IMR-90 (cell line): ENCODE measurements around the gene SDC3. TPM values are rescaled to one million over a fixed set of nuclear protein-coding genes. Genes with fewer than 3 reads are reported as not detected.

ENCODE experiments used
- ATAC-seq: fragments of 200-7000 bp; cut with Tn5 transposase; 2 replicates; pipeline ENCODE4 v1.9.1; 2020; ENCODE audit warnings: low read depth, mild to moderate bottlenecking, moderate library complexity
- BruUV-seq: library from RNA; stranded (reverse); fragments of 400-500 nt; replicated peaks from 2 replicates; lab custom pipeline; 2021; lab: Mats Ljungman, UMichigan
- CTCF ChIA-PET: fragments of 300-600 bp; formaldehyde crosslinking; extraction: SDS; loops from one replicate; lab custom pipeline; 2021; ENCODE audit warnings: antibody characterized with exemption; lab: Yijun Ruan, JAX
- POLR2A ChIA-PET: fragments of 300-600 bp; sonication (Branson Sonifier 250); formaldehyde crosslinking; loops from one replicate; lab custom pipeline; 2022; ENCODE audit warnings: antibody characterized with exemption; ENCODE audit not compliant: unreplicated experiment; lab: Charles Lee
- DNase-seq: peaks from one replicate; pipeline ENCODE4 v3.0.0; 2013
- H2AFZ ChIP-seq: replicated peaks from 2 replicates; pipeline ENCODE3; 2013; ENCODE audit warnings: low read length, mild to moderate bottlenecking; ENCODE audit not compliant: poor library complexity
- H2AK5ac ChIP-seq: 2 replicates; pipeline ENCODE4 v1.6.1; 2013; ENCODE audit warnings: low read depth, low read length, inconsistent platforms
- H2AK9ac ChIP-seq: replicated peaks from 2 replicates; pipeline ENCODE3; 2013; ENCODE audit warnings: mild to moderate bottlenecking, low read depth, low read length, moderate library complexity; ENCODE audit not compliant: poor library complexity
- H2BK120ac ChIP-seq: 2 replicates; pipeline ENCODE4 v1.6.1; 2013; ENCODE audit warnings: low read depth, low read length, inconsistent platforms
- H2BK15ac ChIP-seq: 3 replicates; pipeline ENCODE4 v1.6.1; 2013; ENCODE audit warnings: low read depth, low read length, inconsistent platforms
- H2BK20ac ChIP-seq: 2 replicates; pipeline ENCODE4 v1.6.1; 2013; ENCODE audit warnings: low read depth, mild to moderate bottlenecking, inconsistent platforms, low read length, moderate library complexity
- H2BK5ac ChIP-seq: 2 replicates; pipeline ENCODE4 v1.6.1; 2013; ENCODE audit warnings: mild to moderate bottlenecking, low read depth, low read length, inconsistent platforms; ENCODE audit not compliant: poor library complexity, severe bottlenecking
- H3K14ac ChIP-seq: replicated peaks from 2 replicates; pipeline ENCODE4 v1.6.1; 2013; ENCODE audit warnings: low read depth, low read length, inconsistent platforms
- H3K18ac ChIP-seq: 2 replicates; pipeline ENCODE4 v1.6.1; 2013; ENCODE audit warnings: low read depth, low read length, control low read depth
- H3K23ac ChIP-seq: 2 replicates; pipeline ENCODE4 v1.6.1; 2013; ENCODE audit warnings: low read depth, low read length, inconsistent platforms
- H3K27ac ChIP-seq: 2 replicates; pipeline ENCODE4 v1.5.1; 2013; ENCODE audit warnings: mild to moderate bottlenecking, control low read depth, low read length; ENCODE audit not compliant: insufficient read depth
- H3K27me3 ChIP-seq: 2 replicates; pipeline ENCODE4 v1.6.1; 2013; ENCODE audit warnings: low read length; ENCODE audit not compliant: control insufficient read depth, insufficient read depth
- H3K36me3 ChIP-seq: 2 replicates; pipeline ENCODE4 v1.6.1; 2013; ENCODE audit warnings: low read length, mixed read lengths; ENCODE audit not compliant: control insufficient read depth, insufficient read depth
- H3K4ac ChIP-seq: 2 replicates; pipeline ENCODE4 v1.6.1; 2013; ENCODE audit warnings: low read depth, low read length, inconsistent platforms
- H3K4me1 ChIP-seq: 2 replicates; pipeline ENCODE4 v1.6.1; 2013; ENCODE audit warnings: low read length, mixed read lengths; ENCODE audit not compliant: control insufficient read depth, insufficient read depth
- H3K4me2 ChIP-seq: 2 replicates; pipeline ENCODE4 v1.6.1; 2013; ENCODE audit warnings: low read depth, mild to moderate bottlenecking, control low read depth, low read length, moderate library complexity
- H3K4me3 ChIP-seq: 2 replicates; pipeline ENCODE4 v1.5.1; 2013; ENCODE audit warnings: low read depth, mild to moderate bottlenecking, control low read depth, low read length, moderate library complexity; ENCODE audit not compliant: insufficient read depth
- H3K56ac ChIP-seq: 2 replicates; pipeline ENCODE4 v1.6.1; 2013; ENCODE audit warnings: low read length, inconsistent platforms; ENCODE audit not compliant: insufficient read depth; ENCODE audit errors: extremely low read depth
- H3K79me1 ChIP-seq, 2 experiments: 2 replicates each; pipeline ENCODE4 v1.6.1; 2013; ENCODE audit warnings: low read length in 2 of 2, inconsistent platforms in 1 of 2, low read depth in 1 of 2
- H3K9ac ChIP-seq: 2 replicates; pipeline ENCODE4 v1.6.1; 2013; ENCODE audit warnings: low read depth, low read length, control low read depth
- H3K9me1 ChIP-seq: 2 replicates; pipeline ENCODE4 v1.6.1; 2013; ENCODE audit warnings: low read length, inconsistent platforms; ENCODE audit not compliant: insufficient read depth
- H3K9me3 ChIP-seq: 2 replicates; pipeline ENCODE4 v1.6.1; 2013; ENCODE audit warnings: low read length; ENCODE audit not compliant: control insufficient read depth, insufficient read depth
- H4K20me1 ChIP-seq: 2 replicates; pipeline ENCODE4 v1.6.1; 2013; ENCODE audit warnings: low read length, inconsistent platforms; ENCODE audit not compliant: insufficient read depth
- H4K5ac ChIP-seq: 2 replicates; pipeline ENCODE4 v1.6.1; 2013; ENCODE audit warnings: mild to moderate bottlenecking, low read depth, low read length, control low read depth
- H4K8ac ChIP-seq, 2 experiments: 2 replicates each; pipeline ENCODE4 v1.6.1; 2013; ENCODE audit warnings: low read depth in 2 of 2, low read length in 2 of 2, control low read depth in 1 of 2, inconsistent platforms in 1 of 2
- H4K91ac ChIP-seq: 2 replicates; pipeline ENCODE4 v1.6.1; 2013; ENCODE audit warnings: low read depth, low read length, inconsistent platforms; ENCODE audit not compliant: insufficient read depth
- CEBPB ChIP-seq: IDR thresholded peaks from 2 replicates; pipeline ENCODE4 v1.6.1; 2012; ENCODE audit warnings: low read depth, low read length, improper control_type of control experiment
- NFE2L2 ChIP-seq: fragments of 150-350 bp; IDR thresholded peaks from 2 replicates; pipeline ENCODE4 v1.6.1; 2016; ENCODE audit warnings: low read depth, mild to moderate bottlenecking, low read length
- RFX5 ChIP-seq: IDR thresholded peaks from 2 replicates; pipeline ENCODE4 v1.8.0; 2012; ENCODE audit warnings: low read depth, mild to moderate bottlenecking, low read length, moderate library complexity
- SMC3 ChIP-seq: fragments of 150-350 bp; IDR thresholded peaks from 2 replicates; pipeline ENCODE4 v1.6.1; 2016; ENCODE audit warnings: low read depth, mild to moderate bottlenecking, antibody characterized with exemption, low read length, moderate library complexity
- WGBS, 2 experiments: methylation state at CpG; one replicate each; pipeline versions ENCODE4 v1.1.5 to v1.1.7; 2013; ENCODE audit warnings: missing lambda C conversion rate in 2 of 2; ENCODE audit not compliant: insufficient read length in 1 of 2; ENCODE audit errors: extremely low coverage in 2 of 2; 5-methylcytosine and 5-hydroxymethylcytosine counted together
- dilution Hi-C: fragments of 300-500 bp; cut with HindIII; formaldehyde crosslinking; loops from one replicate; pipeline ENCODE4 v1.14.3; 2018; ENCODE audit warnings: low sequenced_read_pairs; ENCODE audit not compliant: unreplicated experiment
- in situ Hi-C: fragments of 300-500 bp; cut with MboI; formaldehyde crosslinking; loops from 3 replicates; pipeline ENCODE4 v1.14.3; 2019; ENCODE audit warnings: low sequenced_read_pairs, inconsistent platforms, mixed read lengths
- intact Hi-C: fragments of 100-400 bp; cut with micrococcal nuclease; formaldehyde crosslinking; loops from 2 replicates; pipeline ENCODE4 v1.10.0; 2022
- polyA plus RNA-seq, 3 experiments: library from polyadenylated mRNA; depleted of rRNA; stranded (reverse); fragments of >200 nt; gene quantifications; 2 replicates each; pipeline ENCODE4 v1.2.3, GENCODE V29; 2012; ENCODE audit warnings: low replicate concordance in 1 of 3
- total RNA-seq: library from RNA; depleted of rRNA; stranded (reverse); fragments of >200 nt; gene quantifications from 2 replicates; pipeline ENCODE4 v1.2.3, GENCODE V29; 2012
- TF ChIP-seq, protein P1 (sequence below): fragments of 150-350 bp; IDR thresholded peaks from 2 replicates; pipeline ENCODE4 v1.6.1; 2017; ENCODE audit warnings: mild to moderate bottlenecking, antibody characterized with exemption, low read length, low read depth
- TF ChIP-seq, protein P2 (sequence below): fragments of 150-350 bp; IDR thresholded peaks from 2 replicates; pipeline ENCODE4 v1.6.1; 2016; ENCODE audit warnings: low read depth, mild to moderate bottlenecking, low read length, moderate library complexity, borderline replicate concordance

SDC3 gene
- total and polyA plus RNA-seq, 2 of the 4 experiments (the other 2 are of a cell fraction) = 13.1 to 71.5 TPM

DNA sequence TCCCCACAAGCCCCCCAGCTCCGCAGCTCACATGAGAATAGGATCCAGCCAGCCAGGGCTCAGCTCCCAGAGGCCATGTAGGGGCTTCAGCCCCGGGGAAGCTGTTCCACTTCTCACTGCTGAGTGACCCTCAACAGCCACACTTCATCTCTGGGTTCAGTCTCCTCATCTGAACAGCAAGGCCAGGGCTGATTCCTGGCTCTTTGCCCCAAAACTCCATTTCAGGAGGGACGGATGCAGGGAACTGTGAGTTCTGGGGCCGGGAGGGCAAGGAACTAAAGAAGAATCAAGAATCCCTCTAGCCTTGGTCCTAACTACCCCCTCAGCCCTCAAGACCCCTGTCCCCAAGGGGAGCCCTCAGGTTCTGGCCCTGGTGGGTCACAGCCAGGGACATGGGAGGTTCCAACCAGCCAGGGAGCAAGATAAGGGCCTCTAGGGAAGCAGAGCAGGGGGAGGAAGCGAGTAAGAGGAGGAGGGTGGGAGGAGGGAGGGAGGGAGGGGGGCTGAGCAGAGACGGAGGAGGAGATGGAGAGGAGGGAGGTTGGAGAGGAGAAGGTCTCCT, 13.1 kb downstream of the SDC3 start:
- Histone ChIP-seq H3K23ac (no peak overlapping the region), H3K9me3 (no peaks in the 10 kb centered on the region), H4K8ac (peak overlapping the region in 1 of 2 experiments; percentile 56; a peak in 1 of 4 replicates), H3K36me3 (0 out of 2 replicates have a peak, but pooled peaks cover 2% of the 10 kb centered on the region), H3K9ac (no peak overlapping the region), H3K27ac (peak overlapping the region; percentile 50; the same call in 1 of the 2 replicates), H3K4me2 (no peak overlapping the region; the same call in 1 of the 2 replicates), H2BK5ac (no peak overlapping the region), H3K4ac (peak overlapping the region; percentile 20; the same call in 1 of the 2 replicates), H4K91ac (peak overlapping the region; percentile 30; the same call in 1 of the 2 replicates), H3K79me1 (peaks cover 46 to 94% of the 10 kb centered on the region in 2 experiments), H2BK20ac (no peak overlapping the region), H2BK15ac (no peak overlapping the region; the same call in 2 of the 3 replicates), H2BK120ac (peak overlapping the region; percentile 56; the same call in 1 of the 2 replicates), H2AK5ac (0 out of 2 replicates have a peak overlapping the region, but pooled peaks have one; percentile 36), H3K18ac (no peak overlapping the region; the same call in 1 of the 2 replicates), H2AK9ac (peak overlapping the region; percentile 88), H3K4me3 (no peak overlapping the region), H4K5ac (peak overlapping the region; percentile 26; the same call in 1 of the 2 replicates), H4K20me1 (peaks cover 90% of the 10 kb centered on the region), H3K56ac (no peak overlapping the region), H3K14ac (no peak overlapping the region), H3K4me1 (peaks cover 34% of the 10 kb centered on the region), H3K9me1 (peaks cover 38% of the 10 kb centered on the region), H2AFZ (no peak overlapping the region), H3K27me3 (no peaks in the 10 kb centered on the region)
- intact Hi-C loops = no loop called here
- POLR2A ChIA-PET = interaction anchor here (0.5 kb wide), 1 partner anchor 12 kb away, joined by 3 read pairs; no protein-coding TSS in a partner anchor
- no peak for TF ChIP-seq SMC3
- TF ChIP-seq, protein P1, sequence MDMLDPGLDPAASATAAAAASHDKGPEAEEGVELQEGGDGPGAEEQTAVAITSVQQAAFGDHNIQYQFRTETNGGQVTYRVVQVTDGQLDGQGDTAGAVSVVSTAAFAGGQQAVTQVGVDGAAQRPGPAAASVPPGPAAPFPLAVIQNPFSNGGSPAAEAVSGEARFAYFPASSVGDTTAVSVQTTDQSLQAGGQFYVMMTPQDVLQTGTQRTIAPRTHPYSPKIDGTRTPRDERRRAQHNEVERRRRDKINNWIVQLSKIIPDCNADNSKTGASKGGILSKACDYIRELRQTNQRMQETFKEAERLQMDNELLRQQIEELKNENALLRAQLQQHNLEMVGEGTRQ = no peak
- TF ChIP-seq RFX5 = no peak
- TF ChIP-seq, protein P2, sequence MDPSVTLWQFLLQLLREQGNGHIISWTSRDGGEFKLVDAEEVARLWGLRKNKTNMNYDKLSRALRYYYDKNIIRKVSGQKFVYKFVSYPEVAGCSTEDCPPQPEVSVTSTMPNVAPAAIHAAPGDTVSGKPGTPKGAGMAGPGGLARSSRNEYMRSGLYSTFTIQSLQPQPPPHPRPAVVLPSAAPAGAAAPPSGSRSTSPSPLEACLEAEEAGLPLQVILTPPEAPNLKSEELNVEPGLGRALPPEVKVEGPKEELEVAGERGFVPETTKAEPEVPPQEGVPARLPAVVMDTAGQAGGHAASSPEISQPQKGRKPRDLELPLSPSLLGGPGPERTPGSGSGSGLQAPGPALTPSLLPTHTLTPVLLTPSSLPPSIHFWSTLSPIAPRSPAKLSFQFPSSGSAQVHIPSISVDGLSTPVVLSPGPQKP = no peak
- no peak for TF ChIP-seq CEBPB
- TF ChIP-seq NFE2L2 = no peak
- ATAC-seq = peak; percentile 46; the same call in 1 of the 2 replicates
- dilution Hi-C loops = no loop called here
- no peak for DNase-seq
- no TSS peak for BruUV-seq
- in situ Hi-C loops = no loop called here
- CTCF ChIA-PET = no interaction called here
- WGBS, 2 experiments = 40% methylated on average over 1 of the region's 6 CpGs; no CpG with 5 or more reads in 1 of the 2 experiments
